Left ventricle myocardium inferior (tissue), 1 donor: ENCODE data around the gene ROPN1L. TPM values are rescaled to one million over a fixed set of nuclear protein-coding genes. Genes with fewer than 3 reads are reported as not detected.

Source experiments
- DNase-seq: peaks from one replicate; pipeline ENCODE4 v3.0.0-alpha.2; 2020
- H3K27ac ChIP-seq: fragments of 200-600 bp; replicated peaks from 2 replicates; pipeline ENCODE4 v1.8.0; 2021
- H3K27me3 ChIP-seq: fragments of 200-600 bp; 2 replicates; pipeline ENCODE4 v1.8.0; 2021; ENCODE audit warnings: low read depth
- H3K36me3 ChIP-seq: fragments of 200-600 bp; 2 replicates; pipeline ENCODE4 v1.8.0; 2021
- H3K4me1 ChIP-seq: fragments of 200-600 bp; 2 replicates; pipeline ENCODE4 v1.8.0; 2021
- H3K4me3 ChIP-seq: fragments of 200-600 bp; 2 replicates; pipeline ENCODE4 v1.8.0; 2021; ENCODE audit warnings: mild to moderate bottlenecking, moderate library complexity
- H3K9me3 ChIP-seq: fragments of 200-600 bp; replicated peaks from 2 replicates; pipeline ENCODE4 v1.8.0; 2021
- intact Hi-C: fragments of 100-400 bp; cut with micrococcal nuclease; formaldehyde crosslinking; loops from one replicate; pipeline ENCODE4 v1.11.0; 2022
- total RNA-seq: library from RNA; stranded (reverse); fragmentation: NEBNext Ultra II Directional; extraction: Animal tissue kit (Norgen Biotek cat#: 25700); gene quantifications from one replicate; pipeline ENCODE4 v1.2.1, GENCODE V29; 2021
- TF ChIP-seq, protein P1 (sequence below): fragments of 200-600 bp; IDR thresholded peaks from 2 replicates; pipeline ENCODE4 v1.8.0; 2021; ENCODE audit warnings: antibody characterized with exemption, mild to moderate bottlenecking, borderline replicate concordance
- donor health status: DM: no; HTN: yes; CAD: no; lungs with severe emphysema.

The ROPN1L gene
- total RNA-seq, 1 donor from 2014 or later, result 0.38 TPM

DNA sequence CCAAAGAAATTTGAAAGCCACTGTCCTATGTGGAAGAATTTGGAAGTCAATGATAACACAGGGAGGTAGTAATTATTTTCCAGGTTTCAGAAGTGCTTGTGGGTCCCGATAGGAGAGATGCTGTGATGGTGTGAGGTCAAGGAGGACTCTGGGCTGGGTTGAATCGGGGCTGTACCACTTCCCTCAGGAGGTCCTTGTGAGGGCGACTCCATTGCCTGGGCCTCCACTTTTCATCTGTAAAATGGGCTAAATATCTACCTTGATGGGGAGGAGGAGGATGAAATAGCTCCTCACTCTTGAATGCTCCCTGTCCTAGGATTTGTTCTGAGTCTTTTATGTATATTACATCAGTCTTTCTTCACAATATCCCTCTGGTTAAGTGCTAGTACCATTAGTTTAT, 59.0 kb downstream of the ROPN1L start:
- no peaks in the 10 kb centered on the region for H3K27me3 ChIP-seq
- intact Hi-C loops, result no loop called here
- H3K9me3 ChIP-seq, result no peaks in the 10 kb centered on the region
- H3K36me3 ChIP-seq, result no peaks in the 10 kb centered on the region
- no peak overlapping the region for H3K27ac ChIP-seq
- no peak overlapping the region for H3K4me3 ChIP-seq
- no peak for DNase-seq
- H3K4me1 ChIP-seq, result peaks cover 22% of the 10 kb centered on the region
- TF ChIP-seq, protein P1, sequence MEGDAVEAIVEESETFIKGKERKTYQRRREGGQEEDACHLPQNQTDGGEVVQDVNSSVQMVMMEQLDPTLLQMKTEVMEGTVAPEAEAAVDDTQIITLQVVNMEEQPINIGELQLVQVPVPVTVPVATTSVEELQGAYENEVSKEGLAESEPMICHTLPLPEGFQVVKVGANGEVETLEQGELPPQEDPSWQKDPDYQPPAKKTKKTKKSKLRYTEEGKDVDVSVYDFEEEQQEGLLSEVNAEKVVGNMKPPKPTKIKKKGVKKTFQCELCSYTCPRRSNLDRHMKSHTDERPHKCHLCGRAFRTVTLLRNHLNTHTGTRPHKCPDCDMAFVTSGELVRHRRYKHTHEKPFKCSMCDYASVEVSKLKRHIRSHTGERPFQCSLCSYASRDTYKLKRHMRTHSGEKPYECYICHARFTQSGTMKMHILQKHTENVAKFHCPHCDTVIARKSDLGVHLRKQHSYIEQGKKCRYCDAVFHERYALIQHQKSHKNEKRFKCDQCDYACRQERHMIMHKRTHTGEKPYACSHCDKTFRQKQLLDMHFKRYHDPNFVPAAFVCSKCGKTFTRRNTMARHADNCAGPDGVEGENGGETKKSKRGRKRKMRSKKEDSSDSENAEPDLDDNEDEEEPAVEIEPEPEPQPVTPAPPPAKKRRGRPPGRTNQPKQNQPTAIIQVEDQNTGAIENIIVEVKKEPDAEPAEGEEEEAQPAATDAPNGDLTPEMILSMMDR, result no peak

DNA sequence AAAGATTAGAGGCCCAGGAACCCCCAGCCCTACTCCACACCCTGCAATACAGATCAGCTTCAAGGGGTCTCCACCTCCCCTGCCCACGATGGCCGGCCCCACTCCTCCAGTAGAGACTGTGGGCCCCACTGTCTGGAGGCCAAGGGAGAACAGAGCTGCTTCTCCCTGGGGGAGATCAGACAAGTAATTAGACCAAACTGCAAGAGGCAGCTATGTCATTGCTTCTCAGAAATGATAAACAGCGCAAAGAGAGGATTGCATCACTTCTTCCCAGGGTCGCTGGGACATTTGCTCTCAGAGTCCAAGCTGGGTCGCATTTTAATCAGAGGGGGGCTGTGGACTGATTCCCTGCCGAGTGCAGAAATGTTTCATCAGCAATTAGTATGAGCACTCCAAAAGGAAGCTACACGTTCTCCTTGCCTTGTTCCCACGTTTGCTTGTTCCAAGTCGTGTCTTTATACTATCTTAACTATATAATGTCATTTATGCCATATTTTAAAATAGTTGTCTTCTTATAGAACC, 59.9 kb downstream of the ROPN1L start:
- Histone ChIP-seq H3K4me1 (peaks cover 22% of the 10 kb centered on the region), H3K27ac (no peak overlapping the region), H3K4me3 (no peak overlapping the region), H3K27me3 (no peaks in the 10 kb centered on the region), H3K9me3 (no peaks in the 10 kb centered on the region), H3K36me3 (no peaks in the 10 kb centered on the region)
- DNase-seq, result no peak
- TF ChIP-seq, protein P1, result no peak
- intact Hi-C loops, result no loop called here

DNA sequence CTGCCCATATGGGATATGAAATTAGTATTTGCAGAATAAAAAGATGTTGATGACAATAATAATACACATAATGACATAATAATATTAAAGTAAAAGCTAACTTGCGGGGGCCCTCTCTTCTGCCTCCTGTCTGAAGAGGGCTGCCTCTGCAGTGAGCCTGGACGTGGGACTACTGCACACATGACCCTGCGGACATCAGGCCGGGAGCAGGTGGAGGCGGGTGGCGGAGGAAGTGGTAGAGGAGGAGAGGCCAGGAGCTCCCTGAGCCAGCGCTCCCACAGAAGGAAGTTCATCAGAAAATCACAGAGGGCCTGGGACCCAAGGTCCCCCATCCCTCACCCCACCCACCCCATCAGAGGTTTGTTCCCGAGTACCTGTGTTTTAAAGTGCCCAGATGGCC, 60.5 kb downstream of the ROPN1L start:
- Histone ChIP-seq H3K27ac (no peak overlapping the region), H3K27me3 (no peaks in the 10 kb centered on the region), H3K4me3 (no peak overlapping the region), H3K9me3 (no peaks in the 10 kb centered on the region), H3K4me1 (peaks cover 22% of the 10 kb centered on the region), H3K36me3 (no peaks in the 10 kb centered on the region)
- DNase-seq, result no peak
- TF ChIP-seq, protein P1, result no peak
- intact Hi-C loops, result no loop called here

DNA sequence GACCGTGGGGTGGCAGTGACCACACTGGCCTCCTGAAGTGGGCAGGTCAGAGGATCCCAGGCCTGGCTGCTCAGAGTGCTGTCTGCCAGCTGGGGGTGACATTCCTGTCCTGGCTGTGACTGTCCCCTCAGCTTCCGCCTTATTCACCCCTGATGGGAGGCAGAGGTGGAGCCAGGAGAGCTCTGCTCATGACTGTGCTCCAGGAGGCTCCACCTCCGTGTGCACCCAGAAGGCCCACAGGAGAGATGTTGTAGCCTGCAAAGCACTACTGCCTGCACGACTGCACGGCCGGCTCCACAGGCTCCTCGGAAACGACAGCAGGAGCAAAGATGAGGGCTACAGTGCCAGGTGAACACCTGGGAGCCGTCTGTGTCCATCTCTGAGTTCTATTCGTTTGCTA, 60.9 kb downstream of the ROPN1L start:
- H3K27ac ChIP-seq, result peak overlapping the region; percentile 57
- DNase-seq, result no peak
- H3K36me3 ChIP-seq, result no peaks in the 10 kb centered on the region
- H3K27me3 ChIP-seq, result no peaks in the 10 kb centered on the region
- H3K4me1 ChIP-seq, result peaks cover 22% of the 10 kb centered on the region
- H3K9me3 ChIP-seq, result no peaks in the 10 kb centered on the region
- intact Hi-C loops, result no loop called here
- TF ChIP-seq, protein P1, result no peak
- H3K4me3 ChIP-seq, result no peak overlapping the region

DNA sequence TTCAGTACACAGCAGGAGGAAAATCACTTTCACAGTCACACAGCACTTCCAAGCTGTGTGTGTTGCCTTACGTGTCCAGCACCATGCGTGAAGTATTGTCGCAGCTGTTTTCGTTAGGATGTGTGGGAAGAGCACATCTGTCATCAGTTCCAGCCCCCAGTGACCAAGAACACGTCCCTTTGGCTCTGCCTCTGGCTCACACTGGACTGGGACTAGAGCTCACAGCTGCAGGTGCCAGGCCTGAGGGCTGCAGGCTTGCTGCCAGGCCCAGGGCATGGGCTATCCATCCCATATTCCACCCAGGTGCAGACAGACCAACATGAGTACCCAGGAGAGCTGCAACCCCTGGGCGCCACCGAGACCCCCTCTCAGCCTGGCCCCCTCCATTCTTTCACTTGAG, 61.6 kb downstream of the ROPN1L start:
- Histone ChIP-seq H3K27me3 (no peaks in the 10 kb centered on the region), H3K27ac (peak overlapping the region; percentile 57), H3K4me1 (peaks cover 22% of the 10 kb centered on the region), H3K9me3 (no peaks in the 10 kb centered on the region), H3K4me3 (no peak overlapping the region), H3K36me3 (no peaks in the 10 kb centered on the region)
- TF ChIP-seq, protein P1, result no peak
- peak; percentile 47 for DNase-seq
- intact Hi-C loops, result no loop called here
